HG03064 (cell line): ENCODE results near the gene PLEKHG3.

Experiments used
- ATAC-seq: cut with Tn5 transposase; IDR thresholded peaks from one replicate; pipeline ENCODE4 v1.9.1; 2021; ENCODE audit warnings: low read depth; ENCODE audit not compliant: unreplicated experiment

The PLEKHG3 gene

GRCh38 chr14:64706119-64706592 is 1.9 kb downstream of the PLEKHG3 start:
- no peak for ATAC-seq

- ATAC-seq, result no peak
Measured at GRCh38 chr14:64706593-64707193, 2.5 kb downstream of the PLEKHG3 start.

GRCh38 chr14:64707661-64708060 is 3.4 kb downstream of the PLEKHG3 start:
- no peak for ATAC-seq

GRCh38 chr14:64708148-64709004 is 4.2 kb downstream of the PLEKHG3 start:
- no peak for ATAC-seq

- ATAC-seq, result no peak
Measured at GRCh38 chr14:64709126-64709525, 4.9 kb downstream of the PLEKHG3 start.

- no peak for ATAC-seq
Measured at GRCh38 chr14:64711039-64711438, 6.8 kb downstream of the PLEKHG3 start.

- no peak for ATAC-seq
Measured at GRCh38 chr14:64713677-64714076, 9.5 kb downstream of the PLEKHG3 start.

GRCh38 chr14:64714432-64715025 is 10.3 kb downstream of the PLEKHG3 start:
- no peak for ATAC-seq

- ATAC-seq, result no peak
Measured at GRCh38 chr14:64715146-64715627, 11.0 kb downstream of the PLEKHG3 start.

GRCh38 chr14:64715628-64716412 is 11.6 kb downstream of the PLEKHG3 start:
- ATAC-seq, result no peak

- ATAC-seq, result no peak
Measured at GRCh38 chr14:64717870-64718269, 13.6 kb downstream of the PLEKHG3 start.

GRCh38 chr14:64718762-64719161 is 14.5 kb downstream of the PLEKHG3 start:
- ATAC-seq, result no peak

- no peak for ATAC-seq
Measured at GRCh38 chr14:64719601-64720000, 15.4 kb downstream of the PLEKHG3 start.

GRCh38 chr14:64720131-64720576 is 15.9 kb downstream of the PLEKHG3 start:
- ATAC-seq, result no peak

- no peak for ATAC-seq
Measured at GRCh38 chr14:64721391-64721791, 17.2 kb downstream of the PLEKHG3 start.

GRCh38 chr14:64721899-64722298 is 17.7 kb downstream of the PLEKHG3 start:
- ATAC-seq, result no peak

GRCh38 chr14:64722842-64723447 is 18.7 kb downstream of the PLEKHG3 start:
- ATAC-seq, result no peak

GRCh38 chr14:64723691-64724577 is 19.7 kb downstream of the PLEKHG3 start:
- no peak for ATAC-seq

GRCh38 chr14:64724578-64724930 is 20.3 kb downstream of the PLEKHG3 start:
- no peak for ATAC-seq
